Measurements from ENCODE around the gene LSM12. TPM values are rescaled to one million over a fixed set of nuclear protein-coding genes. Genes with fewer than 3 reads are reported as not detected.

LSM12 gene
- total RNA-seq, 1 donor, result 59.0 TPM

- peaks cover 7% of the 10 kb centered on the region for H3K4me1 ChIP-seq (ENCODE audit: insufficient read depth, low read length)
Observed at GRCh38 chr17:44075598-44076293, 9.3 kb upstream of the LSM12 start.

GRCh38 chr17:44074911-44075285 lies 8.4 kb upstream of the LSM12 start:
- peaks cover 11% of the 10 kb centered on the region for H3K4me1 ChIP-seq (ENCODE audit: insufficient read depth, low read length)
- no peaks in the 10 kb centered on the region for H3K9me3 ChIP-seq (ENCODE audit: low read depth, low read length)
- H3K36me3 ChIP-seq (ENCODE audit: insufficient read depth, low read length), result peaks cover 41% of the 10 kb centered on the region
- no peak overlapping the region for H3K27ac ChIP-seq (ENCODE audit: low read depth, low read length)
- H4K20me1 ChIP-seq (ENCODE audit: insufficient read depth, low read length), result no peaks in the 10 kb centered on the region
- H3K27me3 ChIP-seq (ENCODE audit: insufficient read depth, low read length), result no peaks in the 10 kb centered on the region
- no peak overlapping the region for H3K4me2 ChIP-seq (ENCODE audit: insufficient read depth, low read length)
- H3K79me2 ChIP-seq (ENCODE audit: insufficient read depth, low read length), result peaks cover 24% of the 10 kb centered on the region
- DNase-seq (ENCODE audit: insufficient read length, low spot score, missing footprints), result peak; percentile 46
- H3K4me3 ChIP-seq (ENCODE audit: insufficient read depth, low read length), result no peak overlapping the region
- no peak overlapping the region for H2AFZ ChIP-seq (ENCODE audit: low read length)
- TF ChIP-seq, protein P1, sequence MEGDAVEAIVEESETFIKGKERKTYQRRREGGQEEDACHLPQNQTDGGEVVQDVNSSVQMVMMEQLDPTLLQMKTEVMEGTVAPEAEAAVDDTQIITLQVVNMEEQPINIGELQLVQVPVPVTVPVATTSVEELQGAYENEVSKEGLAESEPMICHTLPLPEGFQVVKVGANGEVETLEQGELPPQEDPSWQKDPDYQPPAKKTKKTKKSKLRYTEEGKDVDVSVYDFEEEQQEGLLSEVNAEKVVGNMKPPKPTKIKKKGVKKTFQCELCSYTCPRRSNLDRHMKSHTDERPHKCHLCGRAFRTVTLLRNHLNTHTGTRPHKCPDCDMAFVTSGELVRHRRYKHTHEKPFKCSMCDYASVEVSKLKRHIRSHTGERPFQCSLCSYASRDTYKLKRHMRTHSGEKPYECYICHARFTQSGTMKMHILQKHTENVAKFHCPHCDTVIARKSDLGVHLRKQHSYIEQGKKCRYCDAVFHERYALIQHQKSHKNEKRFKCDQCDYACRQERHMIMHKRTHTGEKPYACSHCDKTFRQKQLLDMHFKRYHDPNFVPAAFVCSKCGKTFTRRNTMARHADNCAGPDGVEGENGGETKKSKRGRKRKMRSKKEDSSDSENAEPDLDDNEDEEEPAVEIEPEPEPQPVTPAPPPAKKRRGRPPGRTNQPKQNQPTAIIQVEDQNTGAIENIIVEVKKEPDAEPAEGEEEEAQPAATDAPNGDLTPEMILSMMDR (IDR thresholded peaks at IDR 0.05; ENCODE audit: extremely low read depth, low read depth, low read length), result no peak

More at GRCh38 chr17:44075598-44076293, 9.3 kb upstream of the LSM12 start:
- H3K27ac ChIP-seq (ENCODE audit: low read depth, low read length), result no peak overlapping the region
- H3K36me3 ChIP-seq (ENCODE audit: insufficient read depth, low read length), result peaks cover 48% of the 10 kb centered on the region
- no peaks in the 10 kb centered on the region for H3K9me3 ChIP-seq (ENCODE audit: low read depth, low read length)
- peaks cover 24% of the 10 kb centered on the region for H3K79me2 ChIP-seq (ENCODE audit: insufficient read depth, low read length)
- H3K27me3 ChIP-seq (ENCODE audit: insufficient read depth, low read length), result no peaks in the 10 kb centered on the region
- H2AFZ ChIP-seq (ENCODE audit: low read length), result no peak overlapping the region
- no peak overlapping the region for H3K4me2 ChIP-seq (ENCODE audit: insufficient read depth, low read length)
- H4K20me1 ChIP-seq (ENCODE audit: insufficient read depth, low read length), result no peaks in the 10 kb centered on the region
- no peak for DNase-seq (ENCODE audit: insufficient read length, low spot score, missing footprints)
- H3K4me3 ChIP-seq (ENCODE audit: insufficient read depth, low read length), result no peak overlapping the region
- TF ChIP-seq, protein P1 (IDR thresholded peaks at IDR 0.05; ENCODE audit: extremely low read depth, low read depth, low read length), result no peak

DNA sequence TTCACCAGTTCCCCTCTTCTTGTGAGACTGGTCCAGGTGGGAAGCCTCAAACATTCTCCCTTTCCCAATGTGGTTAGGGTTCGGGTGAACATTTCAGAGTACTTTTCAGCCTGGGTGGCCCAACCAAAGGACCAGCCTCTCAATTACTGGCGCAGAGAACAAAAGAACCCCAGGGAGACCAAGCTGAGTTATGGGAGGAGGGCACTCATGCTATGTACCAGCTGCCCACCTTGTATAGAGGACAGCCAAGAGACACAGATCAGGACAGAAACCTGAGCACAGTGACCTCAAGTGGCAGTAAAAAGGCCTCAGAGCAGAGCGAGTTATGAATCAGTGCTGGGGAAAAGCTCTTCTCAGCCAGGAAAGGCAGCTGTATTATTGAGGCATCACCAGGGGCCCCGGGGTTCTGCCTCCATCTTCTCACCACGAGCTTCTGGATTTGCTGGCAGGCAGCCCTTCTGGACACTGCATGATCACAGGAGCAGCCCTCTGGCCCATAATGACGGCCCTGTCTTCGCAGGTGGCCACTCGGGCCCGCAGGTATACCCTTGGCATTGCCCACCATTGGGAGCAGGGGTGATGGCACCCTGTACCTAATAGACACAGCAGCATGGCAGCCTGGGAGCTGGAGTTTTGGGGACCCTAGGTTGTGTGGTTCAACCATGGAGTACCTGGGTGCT lies 7.9 kb upstream of the LSM12 start:
- H4K20me1 ChIP-seq (ENCODE audit: insufficient read depth, low read length), result no peaks in the 10 kb centered on the region
- TF ChIP-seq, protein P1 (IDR thresholded peaks at IDR 0.05; ENCODE audit: extremely low read depth, low read depth, low read length), result peak; percentile 12
- H3K4me2 ChIP-seq (ENCODE audit: insufficient read depth, low read length), result no peak overlapping the region
- DNase-seq (ENCODE audit: insufficient read length, low spot score, missing footprints), result peak; percentile 46
- H3K36me3 ChIP-seq (ENCODE audit: insufficient read depth, low read length), result peaks cover 41% of the 10 kb centered on the region
- no peak overlapping the region for H2AFZ ChIP-seq (ENCODE audit: low read length)
- H3K27ac ChIP-seq (ENCODE audit: low read depth, low read length), result no peak overlapping the region
- no peaks in the 10 kb centered on the region for H3K27me3 ChIP-seq (ENCODE audit: insufficient read depth, low read length)
- H3K4me1 ChIP-seq (ENCODE audit: insufficient read depth, low read length), result peaks cover 14% of the 10 kb centered on the region
- H3K4me3 ChIP-seq (ENCODE audit: insufficient read depth, low read length), result no peak overlapping the region
- H3K79me2 ChIP-seq (ENCODE audit: insufficient read depth, low read length), result peaks cover 24% of the 10 kb centered on the region
- H3K9me3 ChIP-seq (ENCODE audit: low read depth, low read length), result no peaks in the 10 kb centered on the region

- peaks cover 31% of the 10 kb centered on the region for H3K36me3 ChIP-seq (ENCODE audit: insufficient read depth, low read length)
- no peak overlapping the region for H2AFZ ChIP-seq (ENCODE audit: low read length)
- H3K27ac ChIP-seq (ENCODE audit: low read depth, low read length), result peak overlapping the region; percentile 95
- no peaks in the 10 kb centered on the region for H3K27me3 ChIP-seq (ENCODE audit: insufficient read depth, low read length)
- H3K79me2 ChIP-seq (ENCODE audit: insufficient read depth, low read length), result peaks cover 31% of the 10 kb centered on the region
- H3K4me2 ChIP-seq (ENCODE audit: insufficient read depth, low read length), result peak overlapping the region; percentile 83
- no peaks in the 10 kb centered on the region for H4K20me1 ChIP-seq (ENCODE audit: insufficient read depth, low read length)
- TF ChIP-seq, protein P1 (IDR thresholded peaks at IDR 0.05; ENCODE audit: extremely low read depth, low read depth, low read length), result no peak
- H3K9me3 ChIP-seq (ENCODE audit: low read depth, low read length), result no peaks in the 10 kb centered on the region
- DNase-seq (ENCODE audit: insufficient read length, low spot score, missing footprints), result peak; percentile 65
- peaks cover 14% of the 10 kb centered on the region for H3K4me1 ChIP-seq (ENCODE audit: insufficient read depth, low read length)
- H3K4me3 ChIP-seq (ENCODE audit: insufficient read depth, low read length), result peak overlapping the region; percentile 80
Observed at GRCh38 chr17:44071772-44072171, 5.3 kb upstream of the LSM12 start.
